HEK293 (cell line): Measurements from ENCODE around the gene GABBR2.

Experiments used
- CTCF ChIA-PET: fragments of 350-600 bp; formaldehyde crosslinking; extraction: SDS; loops from one replicate; lab custom pipeline; 2021; ENCODE audit warnings: antibody characterized with exemption; lab: Yijun Ruan, JAX
- POLR2A ChIA-PET: fragments of 300-600 bp; formaldehyde crosslinking; extraction: SDS; loops from one replicate; lab custom pipeline; 2020; ENCODE audit warnings: antibody characterized with exemption, inconsistent platforms; lab: Yijun Ruan, JAX
- H3K27ac ChIP-seq: fragments of 200-500 bp; sonication (Bioruptor generic); 2 replicates; pipeline ENCODE4 v1.5.1; 2014; ENCODE audit warnings: low read depth, low read length, control low read depth, inconsistent platforms; ENCODE audit errors: extremely low read depth
- H3K36me3 ChIP-seq, 2 experiments: fragments of 200-500 bp in 1 of 2; sonication (Bioruptor generic) in 1 of 2; 1 replicate in 1 of 2; 2 replicates in 1 of 2; pipeline ENCODE4 v1.5.1; 2014 to 2017; ENCODE audit warnings: inconsistent platforms in 2 of 2, low read length in 2 of 2; ENCODE audit not compliant: control insufficient read depth in 2 of 2, insufficient read depth in 1 of 2
- H3K4me1 ChIP-seq: fragments of 200-500 bp; sonication (Bioruptor generic); 2 replicates; pipeline ENCODE4 v1.5.1; 2014; ENCODE audit warnings: mild to moderate bottlenecking, low read length, inconsistent platforms; ENCODE audit not compliant: control insufficient read depth, insufficient read depth
- H3K4me3 ChIP-seq: 2 replicates; pipeline ENCODE4 v1.5.1; 2011; ENCODE audit warnings: low read depth, mild to moderate bottlenecking, control low read depth, low read length, moderate library complexity
- H3K9me3 ChIP-seq: fragments of 200-500 bp; sonication (Bioruptor generic); 2 replicates; pipeline ENCODE4 v1.5.1; 2014; ENCODE audit warnings: low read depth, low read length, inconsistent platforms; ENCODE audit not compliant: control insufficient read depth, insufficient read depth
- GLIS1 ChIP-seq: fragments of 450-650 bp; formaldehyde crosslinking; IDR thresholded peaks from 2 replicates; pipeline ENCODE4 v1.5.1; 2016; ENCODE audit warnings: missing biosample characterization, missing genetic modification characterization
- KLF7 ChIP-seq: fragments of 450-650 bp; formaldehyde crosslinking; IDR thresholded peaks from 2 replicates; pipeline ENCODE4 v1.5.1; 2016; ENCODE audit warnings: missing biosample characterization, missing genetic modification characterization, borderline replicate concordance
- SCRT1 ChIP-seq: fragments of 450-650 bp; formaldehyde crosslinking; IDR thresholded peaks from 2 replicates; pipeline ENCODE4 v1.5.1; 2016; ENCODE audit warnings: missing biosample characterization, missing genetic modification characterization, borderline replicate concordance
- ZNF10 ChIP-seq: fragments of 450-650 bp; formaldehyde crosslinking; IDR thresholded peaks from 2 replicates; pipeline ENCODE4 v1.5.1; 2017; ENCODE audit warnings: missing biosample characterization, missing genetic modification characterization
- ZNF239 ChIP-seq: fragments of 450-650 bp; formaldehyde crosslinking; IDR thresholded peaks from 2 replicates; pipeline ENCODE4 v1.5.1; 2016; ENCODE audit warnings: missing biosample characterization, missing genetic modification characterization
- ZNF274 ChIP-seq, 2 experiments: fragments of 200-500 bp in 1 of 2; fragments of 450-650 bp in 1 of 2; sonication (Bioruptor generic) in 1 of 2; formaldehyde crosslinking in 1 of 2; IDR thresholded peaks; 2 replicates each; pipeline versions ENCODE4 v1.5.1 to v1.6.1; 2014 to 2016; ENCODE audit warnings: borderline replicate concordance in 1 of 2, inconsistent platforms in 1 of 2, low read length in 1 of 2, missing biosample characterization in 1 of 2, missing genetic modification characterization in 1 of 2
- ZNF292 ChIP-seq: fragments of 450-650 bp; formaldehyde crosslinking; IDR thresholded peaks from 2 replicates; pipeline ENCODE4 v1.5.1; 2016; ENCODE audit warnings: low read depth, missing biosample characterization, missing genetic modification characterization, borderline replicate concordance
- ZNF629 ChIP-seq: fragments of 450-650 bp; formaldehyde crosslinking; IDR thresholded peaks from 2 replicates; pipeline ENCODE4 v1.5.1; 2017; ENCODE audit warnings: missing biosample characterization, missing genetic modification characterization
- ZNF664 ChIP-seq: fragments of 450-650 bp; formaldehyde crosslinking; IDR thresholded peaks from 2 replicates; pipeline ENCODE4 v1.5.1; 2016; ENCODE audit warnings: missing biosample characterization, missing genetic modification characterization
- ZNF747 ChIP-seq: fragments of 450-650 bp; formaldehyde crosslinking; IDR thresholded peaks from 2 replicates; pipeline ENCODE4 v1.5.1; 2016; ENCODE audit warnings: missing biosample characterization, missing genetic modification characterization
- ZNF792 ChIP-seq: fragments of 450-650 bp; formaldehyde crosslinking; IDR thresholded peaks from 2 replicates; pipeline ENCODE4 v1.5.1; 2016; ENCODE audit warnings: missing biosample characterization, missing genetic modification characterization
- ZNF830 ChIP-seq: fragments of 450-650 bp; IDR thresholded peaks from 2 replicates; pipeline ENCODE4 v1.5.0; 2018; ENCODE audit warnings: missing biosample characterization, missing genetic modification characterization, low read depth, mild to moderate bottlenecking, moderate library complexity
- TF ChIP-seq, protein P1 (sequence below): fragments of 450-650 bp; formaldehyde crosslinking; IDR thresholded peaks from 2 replicates; pipeline ENCODE4 v1.5.1; 2017; ENCODE audit warnings: missing biosample characterization, missing genetic modification characterization
- TF ChIP-seq, protein P2 (sequence below): fragments of 450-650 bp; formaldehyde crosslinking; conservative IDR thresholded peaks from 2 replicates; pipeline ENCODE4 v1.5.1; 2016; ENCODE audit warnings: low read depth, missing biosample characterization, missing genetic modification characterization

Gene GABBR2

DNA sequence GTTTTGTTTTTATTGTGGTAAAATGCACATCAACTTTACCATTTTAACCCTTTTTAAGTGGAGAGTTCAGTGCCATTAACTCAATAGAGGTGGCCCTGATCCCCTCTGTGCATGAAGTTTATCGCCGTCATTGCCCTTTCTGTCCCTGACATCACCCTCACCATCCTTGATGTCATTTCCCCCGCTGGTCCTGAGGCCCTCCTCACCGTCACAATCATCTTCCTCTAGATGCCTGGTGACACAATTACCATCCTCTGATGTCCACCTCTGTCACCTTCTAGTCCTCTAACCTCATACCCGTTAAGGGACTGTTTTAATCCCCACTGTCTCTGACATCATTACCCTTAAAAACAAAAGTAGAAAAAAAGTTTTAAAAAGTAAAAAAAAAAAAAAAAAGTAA is 340.8 kb downstream of the GABBR2 start:
- CTCF ChIA-PET, result no interaction called here
- no peak overlapping the region for H3K4me3 ChIP-seq
- no peaks in the 10 kb centered on the region for H3K4me1 ChIP-seq
- H3K27ac ChIP-seq, result no peak overlapping the region
- POLR2A ChIA-PET, result no interaction called here
- no peak for TF ChIP-seq ZNF10 (tag by site-specific recombination)
- TF ChIP-seq ZNF274 (IDR thresholded peaks at IDR 0.05; ENCODE audit: low read length), result no peak
- no peak for TF ChIP-seq ZNF274 (tag by site-specific recombination; IDR thresholded peaks at IDR 0.05; ENCODE audit: borderline replicate concordance)
- TF ChIP-seq, protein P1, sequence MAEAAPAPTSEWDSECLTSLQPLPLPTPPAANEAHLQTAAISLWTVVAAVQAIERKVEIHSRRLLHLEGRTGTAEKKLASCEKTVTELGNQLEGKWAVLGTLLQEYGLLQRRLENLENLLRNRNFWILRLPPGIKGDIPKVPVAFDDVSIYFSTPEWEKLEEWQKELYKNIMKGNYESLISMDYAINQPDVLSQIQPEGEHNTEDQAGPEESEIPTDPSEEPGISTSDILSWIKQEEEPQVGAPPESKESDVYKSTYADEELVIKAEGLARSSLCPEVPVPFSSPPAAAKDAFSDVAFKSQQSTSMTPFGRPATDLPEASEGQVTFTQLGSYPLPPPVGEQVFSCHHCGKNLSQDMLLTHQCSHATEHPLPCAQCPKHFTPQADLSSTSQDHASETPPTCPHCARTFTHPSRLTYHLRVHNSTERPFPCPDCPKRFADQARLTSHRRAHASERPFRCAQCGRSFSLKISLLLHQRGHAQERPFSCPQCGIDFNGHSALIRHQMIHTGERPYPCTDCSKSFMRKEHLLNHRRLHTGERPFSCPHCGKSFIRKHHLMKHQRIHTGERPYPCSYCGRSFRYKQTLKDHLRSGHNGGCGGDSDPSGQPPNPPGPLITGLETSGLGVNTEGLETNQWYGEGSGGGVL (tag by site-specific recombination), result no peak
- TF ChIP-seq ZNF292 (tag by site-specific recombination), result no peak
- TF ChIP-seq KLF7 (tag by site-specific recombination), result no peak
- no peak for TF ChIP-seq ZNF747
- TF ChIP-seq ZNF792 (tag by site-specific recombination), result no peak
- no peaks in the 10 kb centered on the region for H3K9me3 ChIP-seq
- no peaks in the 10 kb centered on the region for H3K36me3 ChIP-seq

DNA sequence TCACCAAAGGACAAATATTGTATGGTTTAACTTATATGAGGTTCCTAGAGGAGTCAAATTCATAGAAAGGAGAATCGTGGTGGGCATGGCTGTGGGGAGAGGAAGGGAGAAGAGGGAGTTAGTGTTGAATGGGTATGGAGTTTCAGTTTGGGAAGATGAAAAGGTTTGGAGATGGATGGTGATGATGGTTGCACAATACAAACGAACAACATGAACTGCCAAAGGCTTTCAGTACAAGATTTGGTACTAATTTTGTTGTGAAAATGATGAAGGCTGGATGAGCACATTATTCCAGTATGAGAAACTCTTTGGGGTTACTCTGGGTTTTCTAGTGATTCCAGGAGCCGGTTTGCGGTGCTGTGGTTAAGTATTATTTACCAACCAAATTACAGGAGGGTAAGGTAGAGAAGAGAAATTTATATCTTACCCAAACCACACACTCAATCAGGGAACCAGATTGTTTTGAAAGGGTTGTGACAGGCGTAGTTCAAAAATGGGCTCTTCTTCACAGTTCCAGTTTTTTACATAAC is 341.3 kb downstream of the GABBR2 start:
- Histone ChIP-seq H3K9me3 (no peaks in the 10 kb centered on the region), H3K36me3 (no peaks in the 10 kb centered on the region), H3K4me1 (no peaks in the 10 kb centered on the region), H3K4me3 (no peak overlapping the region), H3K27ac (no peak overlapping the region)
- POLR2A ChIA-PET, result no interaction called here
- TF ChIP-seq SCRT1 (tag by site-specific recombination), result no peak
- TF ChIP-seq ZNF629 (tag by site-specific recombination), result no peak
- no peak for TF ChIP-seq ZNF239 (tag by site-specific recombination)
- no peak for TF ChIP-seq ZNF830 (tag by site-specific recombination)
- CTCF ChIA-PET, result no interaction called here

DNA sequence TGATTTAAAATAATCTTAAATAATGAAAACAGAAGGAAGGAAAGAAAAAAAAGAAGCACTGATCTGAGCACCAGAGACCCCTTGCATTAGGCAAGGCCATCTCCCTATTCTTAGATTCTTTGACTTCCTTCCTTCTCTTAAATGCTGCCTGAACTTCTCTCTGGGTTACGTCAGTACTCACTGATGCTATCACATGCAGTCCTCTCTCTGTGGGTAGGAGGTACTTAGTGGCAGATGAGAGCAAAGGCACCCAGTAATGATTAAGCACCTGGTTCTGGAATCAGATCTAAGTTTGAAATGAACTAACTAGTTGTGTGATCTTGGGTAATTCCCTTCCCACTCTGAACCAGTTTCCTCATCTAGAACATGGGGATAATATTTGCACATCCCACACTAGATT is 343.0 kb downstream of the GABBR2 start:
- POLR2A ChIA-PET, result no interaction called here
- CTCF ChIA-PET, result no interaction called here
- TF ChIP-seq GLIS1 (tag by site-specific recombination), result no peak
- no peak for TF ChIP-seq ZNF664 (tag by site-specific recombination)
- TF ChIP-seq, protein P2, sequence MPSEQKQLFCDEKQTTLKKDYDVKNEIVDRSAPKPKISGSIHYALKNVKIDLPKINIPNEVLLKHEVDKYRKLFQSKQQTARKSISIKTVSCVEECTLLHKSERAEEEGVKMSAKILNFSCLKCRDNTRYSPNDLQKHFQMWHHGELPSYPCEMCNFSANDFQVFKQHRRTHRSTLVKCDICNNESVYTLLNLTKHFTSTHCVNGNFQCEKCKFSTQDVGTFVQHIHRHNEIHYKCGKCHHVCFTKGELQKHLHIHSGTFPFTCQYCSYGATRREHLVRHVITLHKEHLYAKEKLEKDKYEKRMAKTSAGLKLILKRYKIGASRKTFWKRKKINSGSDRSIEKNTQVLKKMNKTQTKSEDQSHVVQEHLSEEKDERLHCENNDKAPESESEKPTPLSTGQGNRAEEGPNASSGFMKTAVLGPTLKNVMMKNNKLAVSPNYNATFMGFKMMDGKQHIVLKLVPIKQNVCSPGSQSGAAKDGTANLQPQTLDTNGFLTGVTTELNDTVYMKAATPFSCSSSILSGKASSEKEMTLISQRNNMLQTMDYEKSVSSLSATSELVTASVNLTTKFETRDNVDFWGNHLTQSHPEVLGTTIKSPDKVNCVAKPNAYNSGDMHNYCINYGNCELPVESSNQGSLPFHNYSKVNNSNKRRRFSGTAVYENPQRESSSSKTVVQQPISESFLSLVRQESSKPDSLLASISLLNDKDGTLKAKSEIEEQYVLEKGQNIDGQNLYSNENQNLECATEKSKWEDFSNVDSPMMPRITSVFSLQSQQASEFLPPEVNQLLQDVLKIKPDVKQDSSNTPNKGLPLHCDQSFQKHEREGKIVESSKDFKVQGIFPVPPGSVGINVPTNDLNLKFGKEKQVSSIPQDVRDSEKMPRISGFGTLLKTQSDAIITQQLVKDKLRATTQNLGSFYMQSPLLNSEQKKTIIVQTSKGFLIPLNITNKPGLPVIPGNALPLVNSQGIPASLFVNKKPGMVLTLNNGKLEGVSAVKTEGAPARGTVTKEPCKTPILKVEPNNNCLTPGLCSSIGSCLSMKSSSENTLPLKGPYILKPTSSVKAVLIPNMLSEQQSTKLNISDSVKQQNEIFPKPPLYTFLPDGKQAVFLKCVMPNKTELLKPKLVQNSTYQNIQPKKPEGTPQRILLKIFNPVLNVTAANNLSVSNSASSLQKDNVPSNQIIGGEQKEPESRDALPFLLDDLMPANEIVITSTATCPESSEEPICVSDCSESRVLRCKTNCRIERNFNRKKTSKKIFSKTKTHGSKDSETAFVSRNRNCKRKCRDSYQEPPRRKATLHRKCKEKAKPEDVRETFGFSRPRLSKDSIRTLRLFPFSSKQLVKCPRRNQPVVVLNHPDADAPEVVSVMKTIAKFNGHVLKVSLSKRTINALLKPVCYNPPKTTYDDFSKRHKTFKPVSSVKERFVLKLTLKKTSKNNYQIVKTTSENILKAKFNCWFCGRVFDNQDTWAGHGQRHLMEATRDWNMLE, result no peak
- Histone ChIP-seq H3K9me3 (no peaks in the 10 kb centered on the region), H3K27ac (no peak overlapping the region), H3K4me1 (no peaks in the 10 kb centered on the region), H3K36me3 (no peaks in the 10 kb centered on the region), H3K4me3 (no peak overlapping the region)
